Measurements from ENCODE around the gene CD160. TPM values are rescaled to one million over a fixed set of nuclear protein-coding genes. Genes with fewer than 3 reads are reported as not detected.
"Not testable (repeated sequence)": the region's sequence is repeated elsewhere in the genome, so short reads cannot be mapped to it uniquely, and the experiment has no call there.

Gene CD160
- total RNA-seq (2014; rRNA removed; shearing (Covaris generic)), result not detected in 2 replicates

DNA sequence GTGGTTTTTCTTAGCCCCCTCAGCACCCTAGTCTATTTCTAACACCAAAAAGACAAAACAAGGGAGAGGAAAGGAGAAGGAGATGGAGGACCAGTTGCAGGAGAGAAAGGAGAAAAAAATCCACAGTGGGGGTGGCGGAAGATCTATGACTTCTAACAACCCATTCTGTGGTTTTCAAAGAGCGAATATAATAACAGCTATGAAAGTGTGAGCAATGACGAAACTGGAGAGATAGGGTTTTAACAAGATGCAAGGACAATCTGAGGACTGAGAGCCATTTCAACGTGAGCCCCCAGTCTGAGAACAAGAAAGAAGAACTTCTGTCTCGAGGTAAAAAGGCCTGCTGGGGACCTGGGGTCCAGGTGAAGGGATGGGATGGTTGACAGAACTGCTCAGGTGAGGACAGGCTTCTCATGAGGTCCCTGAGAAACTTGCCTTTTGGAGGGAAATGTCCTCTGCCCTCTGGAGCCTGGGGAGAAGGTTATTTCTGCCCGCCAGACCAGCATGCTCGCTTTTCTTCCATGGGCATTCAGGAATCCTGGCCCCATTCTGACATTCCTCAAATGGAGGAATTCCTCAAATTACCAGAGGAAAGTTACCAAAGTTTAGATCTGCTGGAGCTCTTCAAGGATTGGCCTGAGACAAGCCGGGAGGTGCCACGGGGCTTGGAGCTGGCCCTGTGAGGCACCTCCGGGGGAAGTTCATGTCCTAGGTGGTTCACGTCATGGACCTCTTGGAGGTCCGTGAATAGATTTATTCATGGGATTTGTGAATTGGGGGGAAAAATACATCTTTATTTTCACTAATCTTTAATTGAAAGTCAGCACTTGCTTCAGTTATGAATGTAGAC, at the start of gene CD160:
Gene CD160 (plus strand): TSS at position 270 of the 850 bp plus-strand sequence. CDS start 8,829 bp downstream, outside the sequence.
- DNase-seq (ENCODE audit: low spot score), result no peak

DNA sequence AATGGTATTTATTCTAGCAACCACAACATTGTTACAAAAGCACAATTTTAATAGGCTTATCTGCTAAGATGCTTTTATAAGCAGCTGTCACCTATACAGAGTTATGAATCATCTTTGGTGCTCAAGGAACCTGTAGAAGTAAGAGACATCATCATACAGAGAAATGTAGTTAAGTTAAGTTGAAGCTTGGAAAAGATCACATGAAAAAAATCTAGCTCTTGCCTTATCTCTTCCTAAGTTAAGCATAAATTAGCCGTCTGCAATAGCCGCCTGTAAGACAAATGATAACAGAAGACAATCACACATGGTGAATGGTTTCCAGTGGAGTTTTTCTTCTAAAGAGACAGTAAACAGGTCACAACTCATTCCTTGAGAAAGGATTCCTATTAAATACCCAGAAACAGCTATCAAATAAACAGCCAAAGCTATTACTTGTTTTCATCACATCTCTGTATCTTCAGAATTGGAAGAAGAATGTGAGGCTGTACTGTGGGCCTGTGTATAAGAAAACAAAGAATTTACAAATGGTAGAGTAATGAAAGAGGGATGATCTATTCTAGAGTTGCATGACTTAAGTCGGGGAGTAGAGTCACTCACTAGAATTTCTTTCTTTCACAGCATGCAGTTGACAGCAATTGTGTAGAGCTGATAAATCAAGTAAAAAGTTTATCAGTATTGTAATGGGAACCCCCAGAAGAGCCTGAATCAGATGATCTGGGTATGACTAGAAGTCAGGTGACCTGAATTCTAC, 48.1 kb upstream of the CD160 start:
- not testable (repeated sequence) for DNase-seq (ENCODE audit: low spot score)

- DNase-seq (ENCODE audit: low spot score), result not testable (repeated sequence)
Measured at GRCh38 chr1:145673217-145673616, 46.1 kb upstream of the CD160 start.

GRCh38 chr1:145684858-145685257, 34.4 kb upstream of the CD160 start:
- not testable (repeated sequence) for DNase-seq (ENCODE audit: low spot score)

DNA sequence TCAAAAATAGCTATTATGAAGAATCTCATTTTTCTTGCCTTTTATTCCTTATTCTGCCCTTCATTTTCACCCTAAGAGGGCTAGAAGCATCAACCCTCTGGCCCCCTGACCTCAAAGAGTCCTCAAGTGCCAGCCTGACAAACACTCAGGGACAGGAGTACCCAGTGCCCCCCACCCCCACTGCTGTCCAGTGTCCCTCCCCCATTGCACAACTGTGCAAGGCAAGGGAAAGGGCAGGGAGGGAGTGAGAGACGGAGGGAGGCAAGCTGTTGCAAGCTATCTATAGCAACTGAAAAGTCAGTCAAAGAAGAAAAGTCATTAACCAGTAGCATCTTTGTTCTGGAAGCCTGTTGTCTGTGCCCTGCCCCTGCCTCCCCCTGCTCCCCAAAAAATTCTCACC, 33.2 kb upstream of the CD160 start:
- not testable (repeated sequence) for DNase-seq (ENCODE audit: low spot score)

- no peak for DNase-seq (ENCODE audit: low spot score)
Measured at GRCh38 chr1:145688328-145688727, 31.0 kb upstream of the CD160 start.

DNA sequence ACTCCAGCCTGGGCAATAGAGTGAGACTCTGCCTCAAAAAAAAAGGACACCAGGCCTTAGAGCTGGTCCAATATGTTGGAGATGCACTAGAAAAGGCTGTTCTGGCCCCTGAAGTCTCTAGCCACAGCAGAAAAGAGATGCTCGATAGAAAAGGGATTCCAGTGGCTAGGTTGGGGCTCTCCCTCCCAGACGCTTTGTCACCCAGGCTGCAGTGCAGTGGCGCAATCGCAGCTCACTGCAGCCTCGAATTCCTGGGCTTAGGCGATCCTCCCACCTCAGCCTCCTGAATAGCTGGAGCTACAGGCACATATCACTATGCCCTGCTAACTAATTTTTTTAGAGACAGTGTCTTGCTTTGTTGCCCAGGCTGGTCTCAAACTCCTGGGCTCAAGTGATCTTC, 30.4 kb upstream of the CD160 start:
- no peak for DNase-seq (ENCODE audit: low spot score)

DNA sequence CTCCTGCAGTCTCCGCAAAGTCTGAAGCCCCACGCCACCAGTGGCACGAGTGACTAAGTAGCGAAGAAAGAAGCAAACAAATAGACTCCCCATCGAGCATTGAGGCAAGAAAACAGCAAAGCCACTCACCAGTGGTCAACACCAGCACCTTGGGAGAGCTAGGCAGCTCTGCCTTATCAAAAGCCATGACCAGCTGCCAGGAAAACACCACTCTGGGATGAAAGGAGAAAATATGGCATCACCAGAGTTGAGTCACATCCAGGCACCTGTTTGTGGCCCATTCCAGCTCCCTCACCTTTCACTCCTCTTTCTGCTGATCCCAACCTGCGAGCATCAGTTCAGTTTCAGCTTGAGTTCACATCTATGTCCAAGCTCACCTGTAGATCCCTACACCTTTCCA, 29.4 kb upstream of the CD160 start:
- no peak for DNase-seq (ENCODE audit: low spot score)

DNA sequence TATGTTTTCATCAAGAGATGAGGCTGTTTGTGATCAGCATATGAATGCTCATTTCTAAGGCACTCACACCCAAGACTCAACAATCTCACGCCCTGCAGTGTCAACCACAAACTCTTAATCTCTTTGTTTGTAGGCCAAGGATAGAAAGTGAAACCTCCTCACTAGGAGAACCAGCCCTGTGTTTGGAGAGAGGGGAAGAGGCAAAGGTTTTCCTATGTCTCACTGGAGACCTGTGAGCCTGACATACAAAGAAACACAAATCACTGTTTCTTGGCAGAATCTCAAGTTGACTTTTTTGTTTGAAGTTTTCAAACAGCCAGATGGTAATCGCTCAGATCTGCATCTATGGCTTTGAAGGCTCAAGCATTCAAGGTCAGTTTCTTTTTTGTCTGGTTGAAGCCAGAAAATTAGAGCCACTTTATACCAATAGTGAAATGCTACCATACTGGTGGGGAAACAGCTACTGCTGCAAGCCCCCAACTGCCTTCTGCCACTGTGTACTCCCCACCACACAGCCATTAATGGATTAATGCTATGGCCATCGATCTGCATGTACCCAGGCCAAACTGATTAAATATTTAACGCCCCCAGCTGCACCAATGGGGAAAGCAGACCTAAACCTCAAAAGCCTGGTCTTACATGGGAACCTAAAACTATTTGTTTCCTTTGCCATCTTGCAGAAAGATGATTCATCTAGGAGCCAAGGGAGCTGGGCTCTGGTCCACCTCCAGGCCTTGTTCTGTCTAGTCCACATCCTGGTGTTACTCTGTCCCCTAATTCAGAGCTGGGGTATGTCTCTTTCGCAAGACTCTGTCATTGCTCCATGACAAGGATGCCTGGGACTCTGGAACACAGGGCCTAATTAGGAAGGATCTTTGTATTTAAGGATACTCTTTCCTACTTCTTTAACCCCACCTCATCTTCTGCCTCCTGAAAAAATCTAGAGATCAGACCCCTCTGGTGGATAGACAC, 28.4 kb upstream of the CD160 start:
- DNase-seq (ENCODE audit: low spot score), result peak; percentile 45

DNA sequence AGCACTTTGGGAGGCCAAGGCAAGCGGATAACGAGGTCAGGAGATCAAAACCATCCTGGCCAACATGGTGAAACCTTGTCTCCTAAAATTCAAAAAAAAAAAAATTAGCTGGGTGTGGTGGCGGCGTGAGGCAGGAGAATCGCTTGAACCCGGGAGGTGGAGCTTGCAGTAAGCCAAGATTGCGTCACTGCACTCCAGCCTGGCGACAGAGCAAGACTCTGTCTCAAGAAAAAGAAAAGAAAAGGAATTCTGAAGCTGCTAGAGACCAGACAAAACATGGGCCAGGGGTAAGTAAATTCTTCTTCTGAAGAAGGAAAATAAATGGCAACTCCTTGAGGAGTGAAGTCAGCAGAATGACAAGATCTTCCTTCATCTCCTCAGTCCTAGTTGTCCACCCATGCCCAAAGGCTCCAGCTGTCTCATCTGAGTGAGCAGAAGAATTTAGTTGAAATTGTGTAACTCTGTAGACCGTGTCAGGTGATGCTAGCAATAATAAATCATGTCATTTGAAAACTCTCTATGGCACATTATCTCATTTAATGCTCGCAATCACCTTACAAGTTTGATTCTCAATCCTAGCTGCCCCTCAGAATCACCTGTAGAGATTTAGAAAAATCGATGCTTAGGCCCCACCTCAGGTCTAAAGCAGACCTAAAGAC, 26.4 kb upstream of the CD160 start:
- DNase-seq (ENCODE audit: low spot score), result no peak

DNA sequence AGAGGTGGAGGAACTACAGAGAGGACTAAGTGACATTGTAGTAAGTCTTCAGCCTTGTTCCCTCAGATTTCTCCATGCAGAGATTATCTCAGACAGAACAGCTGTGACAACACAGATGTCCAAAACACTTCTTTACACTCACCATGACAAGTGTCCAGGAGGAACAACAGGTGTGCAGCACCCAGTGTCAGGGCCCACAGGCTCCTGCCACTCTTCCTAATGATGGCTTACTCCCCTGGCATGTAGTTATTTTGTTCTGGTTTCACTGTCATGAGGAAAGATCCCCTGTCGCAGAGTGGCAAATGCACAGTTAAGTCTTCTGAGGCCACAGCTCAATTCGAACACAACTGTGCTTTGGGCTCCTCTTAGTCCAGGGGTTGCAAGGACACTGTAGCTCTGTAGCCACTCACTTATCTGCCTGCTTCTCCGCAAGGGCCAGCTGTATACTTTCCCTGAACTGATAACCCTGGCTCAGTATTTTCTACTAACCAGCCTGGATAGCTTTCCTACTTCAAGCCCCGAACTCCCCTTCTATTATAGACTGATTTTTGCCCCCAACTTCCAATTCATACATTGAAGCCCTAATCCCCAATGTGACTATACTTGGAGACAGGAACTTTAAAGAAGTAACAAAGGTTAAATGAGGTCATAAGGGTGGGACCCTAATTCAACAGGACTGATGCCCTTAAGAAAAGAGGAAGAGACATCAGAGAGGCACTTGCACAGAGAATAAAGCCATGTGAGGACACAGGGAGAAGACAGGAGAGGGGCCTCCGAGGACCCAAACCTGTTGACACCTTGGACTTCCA, 23.3 kb upstream of the CD160 start:
- DNase-seq (ENCODE audit: low spot score), result no peak

GRCh38 chr1:145696630-145696960, 22.7 kb upstream of the CD160 start:
- no peak for DNase-seq (ENCODE audit: low spot score)

DNA sequence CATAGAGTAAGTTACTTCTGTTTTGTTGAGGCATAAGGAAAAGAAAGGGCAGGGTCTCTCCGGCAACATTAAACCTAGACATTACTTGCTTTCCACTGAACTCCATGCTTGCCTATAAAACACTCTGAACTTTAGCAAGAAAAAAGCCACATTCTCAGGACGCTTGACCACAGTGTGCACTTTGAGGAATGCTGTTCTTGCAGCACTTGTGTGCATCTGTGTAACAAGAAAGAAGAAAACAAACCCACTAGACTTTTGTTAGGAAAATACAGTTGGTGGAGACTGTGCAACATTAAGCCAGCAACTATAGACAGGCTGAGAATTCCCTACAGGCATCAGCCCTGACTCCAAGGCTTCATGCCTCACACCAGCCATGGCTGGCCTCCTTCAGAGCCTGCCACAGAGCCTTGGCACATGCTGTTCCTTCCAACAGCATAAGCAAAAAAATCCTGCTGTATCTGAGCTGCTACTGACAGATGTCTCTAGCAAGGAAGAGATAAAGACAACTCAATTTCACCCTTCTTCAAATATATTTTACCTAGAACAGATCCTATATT, 17.9 kb upstream of the CD160 start:
- DNase-seq (ENCODE audit: low spot score), result no peak

DNA sequence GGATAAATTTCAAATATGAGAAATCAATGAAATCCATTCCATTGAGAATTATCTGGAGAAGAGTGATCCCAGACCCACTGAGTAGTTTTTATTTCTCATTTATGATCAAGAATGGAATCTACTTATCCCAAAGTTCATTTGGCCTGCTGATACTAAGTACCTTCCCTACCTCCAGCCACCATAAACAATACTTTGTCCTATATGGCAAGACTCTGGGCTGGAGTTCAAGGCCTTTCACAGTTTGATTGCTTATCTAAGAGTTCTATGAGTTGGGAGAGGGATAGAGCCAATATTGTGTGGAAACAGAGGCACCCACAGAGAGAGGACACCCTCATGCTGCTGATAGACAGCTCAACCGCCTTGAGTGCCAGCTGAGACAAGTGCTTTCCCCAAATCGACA, 17.2 kb upstream of the CD160 start:
- no peak for DNase-seq (ENCODE audit: low spot score)

DNA sequence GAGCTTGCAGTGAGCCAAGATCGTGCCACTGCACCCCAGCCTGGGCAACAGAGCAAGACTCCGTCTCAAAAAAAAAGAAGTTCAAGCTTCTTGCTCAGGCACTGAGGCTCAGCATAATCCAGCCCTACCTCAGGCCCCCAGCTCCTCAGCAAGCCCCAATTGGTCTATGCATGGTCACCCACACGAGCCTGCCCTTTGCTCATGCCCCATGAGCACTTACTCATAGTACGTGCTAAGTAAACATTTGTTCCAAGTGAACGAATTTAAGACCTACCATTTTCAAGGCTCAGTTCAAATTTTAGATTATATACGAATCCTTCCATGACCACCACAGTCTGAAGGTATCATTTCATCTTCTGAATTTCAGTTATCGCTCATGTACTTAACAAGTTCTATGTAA, 16.5 kb upstream of the CD160 start:
- no peak for DNase-seq (ENCODE audit: low spot score)

- DNase-seq (ENCODE audit: low spot score), result no peak
Measured at GRCh38 chr1:145705622-145706021, 13.7 kb upstream of the CD160 start.

GRCh38 chr1:145706086-145706664, 13.1 kb upstream of the CD160 start:
- DNase-seq (ENCODE audit: low spot score), result no peak

DNA sequence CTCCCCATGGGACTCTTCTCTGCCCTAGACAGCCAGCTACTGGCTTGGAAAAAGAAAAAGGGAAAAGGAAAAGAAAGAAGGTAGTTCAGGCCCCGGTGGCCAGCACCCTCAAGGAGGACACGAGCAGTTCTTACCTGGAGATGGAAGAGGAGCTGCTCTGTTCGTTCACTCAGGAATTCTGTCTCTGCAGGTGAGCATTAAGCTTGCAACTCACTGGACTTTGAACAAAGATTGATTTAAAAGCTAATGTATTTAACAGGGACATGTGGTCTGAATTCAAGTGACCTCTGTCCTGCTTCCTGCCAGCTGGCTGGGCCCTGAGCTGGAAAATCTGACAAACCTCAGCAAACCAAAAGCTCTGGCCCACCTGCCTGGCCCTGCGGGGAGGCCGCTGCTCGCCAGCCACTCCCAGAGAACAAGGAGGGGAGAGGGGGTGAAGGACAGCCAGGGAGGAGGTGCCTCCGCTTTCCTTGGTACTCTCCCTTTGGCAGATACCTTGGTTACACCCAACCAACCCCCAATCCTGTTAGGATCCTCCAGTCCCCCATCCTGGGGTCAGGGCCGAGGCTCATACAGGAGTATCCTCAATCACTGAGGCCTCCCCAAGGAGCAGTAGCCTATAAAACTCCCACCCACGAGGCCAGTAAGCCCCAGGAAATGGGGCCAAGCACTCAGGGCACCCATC, 12.0 kb upstream of the CD160 start, which contains the start of gene PDZK1:
Gene PDZK1 (minus strand): TSS at position 186 of the 685 bp plus-strand sequence. CDS start 19,347 bp downstream, outside the sequence.
- DNase-seq (ENCODE audit: low spot score), result peak; percentile 48

GRCh38 chr1:145708063-145708462, 11.2 kb upstream of the CD160 start:
- no peak for DNase-seq (ENCODE audit: low spot score)
